ENCODE results near the gene PLD2. TPM values are rescaled to one million over a fixed set of nuclear protein-coding genes. Genes with fewer than 3 reads are reported as not detected.

Gene PLD2
- total RNA-seq, 2 experiments from 2014 or later = 12.3 to 14.1 TPM

Other genes with a start within 250 kb of the PLD2 start
- not detected for gene GGT6, start 246.6 kb upstream of the PLD2 start, total RNA-seq
- gene SMTNL2, start 222.6 kb upstream of the PLD2 start, total RNA-seq = not detected
- gene ALOX15, start 165.5 kb upstream of the PLD2 start, total RNA-seq = not detected
- gene PELP1, start 103.0 kb upstream of the PLD2 start, total RNA-seq = 100 to 1,000 TPM in 1 of 2 experiments, 10 to 100 TPM in 1; 94.1 to 102 TPM
- gene ARRB2, start 96.5 kb upstream of the PLD2 start, total RNA-seq = 100 to 1,000 TPM; 168 to 175 TPM
- 10 to 100 TPM; 16.7 to 22.9 TPM for gene MED11, start 75.7 kb upstream of the PLD2 start, total RNA-seq
- under 1 TPM; 0.09 to 0.11 TPM for gene ZMYND15, start 67.3 kb upstream of the PLD2 start, total RNA-seq
- 1 to 10 TPM; 1.7 to 2.5 TPM for gene CXCL16, start 67.2 kb upstream of the PLD2 start, total RNA-seq
- gene TM4SF5, start 35.3 kb upstream of the PLD2 start, total RNA-seq = not detected
- under 1 TPM; 0.30 TPM for gene VMO1, start 20.8 kb upstream of the PLD2 start, total RNA-seq
- not detected for gene GLTPD2, start 18.2 kb upstream of the PLD2 start, total RNA-seq
- gene PSMB6, start 11.0 kb upstream of the PLD2 start, total RNA-seq = 100 to 1,000 TPM; 111 to 155 TPM
- gene MINK1, start 26.2 kb downstream of the PLD2 start, total RNA-seq = 10 to 100 TPM; 48.2 to 57.7 TPM
- 1 to 10 TPM; 2.6 to 2.8 TPM for gene C17orf107, start 92.4 kb downstream of the PLD2 start, total RNA-seq
- gene CHRNE, start 95.9 kb downstream of the PLD2 start, total RNA-seq = under 1 TPM; 0.59 to 0.84 TPM
- not detected for gene GP1BA, start 125.1 kb downstream of the PLD2 start, total RNA-seq
- 10 to 100 TPM; 74.2 to 77.9 TPM for gene SLC25A11, start 132.9 kb downstream of the PLD2 start, total RNA-seq
- gene RNF167, start 133.1 kb downstream of the PLD2 start, total RNA-seq = 100 to 1,000 TPM; 147 to 189 TPM
- gene PFN1, start 141.4 kb downstream of the PLD2 start, total RNA-seq = 1,000 to 10,000 TPM; 1,809 to 1,911 TPM
- 10 to 100 TPM; 32.0 to 32.9 TPM for gene ENO3, start 144.0 kb downstream of the PLD2 start, total RNA-seq
- gene SPAG7, start 160.7 kb downstream of the PLD2 start, total RNA-seq = 10 to 100 TPM; 61.4 to 69.4 TPM
- gene CAMTA2, start 180.5 kb downstream of the PLD2 start, total RNA-seq = 100 to 1,000 TPM in 1 of 2 experiments, 10 to 100 TPM in 1; 98.2 to 124 TPM
- under 1 TPM; 0.18 to 0.28 TPM for gene INCA1, start 190.4 kb downstream of the PLD2 start, total RNA-seq
- 10 to 100 TPM; 32.6 to 43.0 TPM for gene KIF1C, start 190.8 kb downstream of the PLD2 start, total RNA-seq
- gene SLC52A1, start 228.3 kb downstream of the PLD2 start, total RNA-seq = under 1 TPM; 0.16 to 0.26 TPM